Measurements from ENCODE around the gene IL17RA.

DNA sequence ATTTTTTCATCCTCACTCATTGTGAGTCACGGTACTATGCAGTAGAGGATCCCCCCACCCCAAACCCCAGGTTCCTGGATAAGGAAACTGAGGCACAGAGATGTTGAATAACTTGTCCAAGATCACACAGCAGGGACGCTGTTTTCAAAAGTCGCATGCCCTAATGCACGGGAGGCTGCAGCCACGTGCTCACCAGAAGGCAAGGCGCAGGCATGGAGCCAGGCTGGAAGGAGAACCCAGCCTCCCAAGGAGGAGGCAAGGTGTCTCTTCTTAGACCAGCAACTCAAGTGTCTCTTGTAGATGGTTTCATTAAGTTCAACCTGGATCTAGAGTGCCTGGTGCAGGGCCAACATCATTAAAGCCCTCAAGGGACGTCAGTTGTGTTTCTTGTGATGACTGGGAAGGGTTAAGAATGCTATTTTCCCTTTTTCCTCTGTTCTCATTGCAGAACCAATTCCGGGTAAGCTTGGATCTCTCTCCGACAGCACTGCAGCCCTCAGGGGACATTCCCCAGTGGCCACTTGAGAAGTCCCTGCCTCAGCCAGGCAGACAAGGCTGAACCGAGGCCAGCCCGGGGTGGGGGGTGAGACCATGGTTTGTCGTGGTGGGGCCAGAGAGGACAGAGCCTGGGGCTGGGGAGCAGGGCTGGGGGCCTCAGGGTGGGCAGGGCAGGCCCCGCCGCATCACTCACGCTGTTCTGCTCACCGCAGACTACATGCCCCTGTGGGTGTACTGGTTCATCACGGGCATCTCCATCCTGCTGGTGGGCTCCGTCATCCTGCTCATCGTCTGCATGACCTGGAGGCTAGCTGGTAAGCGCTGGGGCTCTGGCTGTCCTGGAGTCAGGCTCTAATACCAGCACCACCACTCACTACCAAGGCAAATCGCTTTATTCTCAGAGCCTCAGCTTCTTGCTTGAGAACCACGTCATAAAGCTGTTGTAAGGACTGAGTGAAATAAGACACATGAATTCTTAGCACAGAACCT is 20.6 kb downstream of the IL17RA start:
- TF ChIP-seq, protein P1, sequence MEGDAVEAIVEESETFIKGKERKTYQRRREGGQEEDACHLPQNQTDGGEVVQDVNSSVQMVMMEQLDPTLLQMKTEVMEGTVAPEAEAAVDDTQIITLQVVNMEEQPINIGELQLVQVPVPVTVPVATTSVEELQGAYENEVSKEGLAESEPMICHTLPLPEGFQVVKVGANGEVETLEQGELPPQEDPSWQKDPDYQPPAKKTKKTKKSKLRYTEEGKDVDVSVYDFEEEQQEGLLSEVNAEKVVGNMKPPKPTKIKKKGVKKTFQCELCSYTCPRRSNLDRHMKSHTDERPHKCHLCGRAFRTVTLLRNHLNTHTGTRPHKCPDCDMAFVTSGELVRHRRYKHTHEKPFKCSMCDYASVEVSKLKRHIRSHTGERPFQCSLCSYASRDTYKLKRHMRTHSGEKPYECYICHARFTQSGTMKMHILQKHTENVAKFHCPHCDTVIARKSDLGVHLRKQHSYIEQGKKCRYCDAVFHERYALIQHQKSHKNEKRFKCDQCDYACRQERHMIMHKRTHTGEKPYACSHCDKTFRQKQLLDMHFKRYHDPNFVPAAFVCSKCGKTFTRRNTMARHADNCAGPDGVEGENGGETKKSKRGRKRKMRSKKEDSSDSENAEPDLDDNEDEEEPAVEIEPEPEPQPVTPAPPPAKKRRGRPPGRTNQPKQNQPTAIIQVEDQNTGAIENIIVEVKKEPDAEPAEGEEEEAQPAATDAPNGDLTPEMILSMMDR (IDR thresholded peaks at IDR 0.05; ENCODE audit: poor library complexity, severe bottlenecking): no peak
- TF ChIP-seq POLR2AphosphoS5 (IDR thresholded peaks at IDR 0.05) (no peak), EZH2 (IDR thresholded peaks at IDR 0.05; ENCODE audit: borderline replicate concordance, insufficient read depth, low read length, poor library complexity, severe bottlenecking) (no peak), RAD21 (conservative IDR thresholded peaks at IDR 0.05) (no peak)
